ENCODE measurements around the gene CDR2L.
"Not testable (repeated sequence)": the region's sequence is repeated elsewhere in the genome, so short reads cannot be mapped to it uniquely, and the experiment has no call there.

Gene CDR2L

DNA sequence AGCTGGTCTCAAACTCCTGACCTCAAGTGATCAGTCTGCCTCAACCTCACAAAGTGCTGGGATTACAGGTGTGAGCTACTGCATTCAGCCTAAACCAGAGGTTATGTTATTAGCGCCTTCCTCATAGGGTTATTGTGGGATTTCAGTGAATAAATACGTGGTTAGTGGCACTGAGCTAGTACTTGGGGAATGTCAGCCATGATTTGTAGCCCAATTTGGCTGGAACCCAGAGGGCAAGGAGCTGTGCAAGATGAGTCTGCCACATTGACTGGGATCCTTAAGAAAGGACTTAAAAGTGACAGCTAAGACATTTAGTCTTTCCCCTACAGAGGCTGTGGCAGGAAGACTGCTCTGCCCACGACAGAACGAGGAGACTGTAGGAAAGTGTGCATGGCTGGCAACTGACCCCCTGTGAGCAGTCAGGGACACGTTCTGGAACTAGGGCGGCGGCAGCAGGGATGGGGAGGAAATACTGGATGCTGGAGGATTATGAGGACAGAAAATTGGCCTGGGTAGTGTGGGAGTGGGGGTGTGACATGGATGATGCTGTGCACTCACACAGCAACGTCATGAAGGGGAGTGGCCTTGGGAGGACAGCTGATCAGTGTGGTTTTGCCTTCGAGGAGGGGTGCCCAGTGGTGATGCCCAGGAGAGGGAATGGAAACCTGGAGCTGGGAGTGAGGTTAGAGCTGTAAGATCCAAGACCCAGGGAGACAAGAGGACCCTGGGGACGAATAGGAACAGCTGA is 44.7 kb downstream of the CDR2L start:
- H3K4me1 Mint-ChIP-seq (ENCODE audit: low read depth) = peaks cover 45% of the 10 kb centered on the region
- H3K9me3 Mint-ChIP-seq (ENCODE audit: low read depth) = peaks cover 4% of the 10 kb centered on the region
- H3K27me3 Mint-ChIP-seq = no peaks in the 10 kb centered on the region
- H3K36me3 Mint-ChIP-seq = no peaks in the 10 kb centered on the region
- H3K4me3 Mint-ChIP-seq = peak overlapping the region; percentile 86
- peak overlapping the region; percentile 69 for H3K27ac Mint-ChIP-seq

DNA sequence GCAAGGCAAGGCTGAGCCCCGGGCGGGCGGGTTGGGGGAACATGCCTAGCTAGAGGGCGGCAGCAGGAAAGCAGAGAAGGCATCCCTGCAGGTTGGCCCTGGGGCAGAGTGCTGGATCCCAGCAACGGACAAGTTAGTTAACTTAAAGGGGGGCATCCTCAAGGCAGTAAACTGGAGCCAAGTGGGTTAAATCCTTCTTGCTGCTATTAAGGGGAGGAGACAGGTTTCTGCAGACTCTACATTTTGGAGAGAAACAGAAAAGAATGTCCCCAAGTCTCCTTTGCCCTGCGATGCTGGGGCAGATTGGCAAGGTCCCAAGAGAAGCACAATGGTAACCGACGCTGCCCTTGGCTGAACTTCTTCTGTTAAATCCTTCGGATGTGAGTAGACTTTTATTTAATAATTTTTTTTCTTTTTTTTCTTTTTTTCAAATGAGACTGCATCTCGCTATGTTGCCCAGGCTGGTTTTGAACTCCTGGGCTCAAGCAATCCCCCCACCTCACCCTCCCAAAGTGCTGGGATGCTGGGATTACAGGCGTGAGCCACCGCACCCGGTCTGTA is 45.4 kb downstream of the CDR2L start:
- Mint-ChIP-seq H3K36me3 (no peaks in the 10 kb centered on the region), H3K9me3 (ENCODE audit: low read depth) (peaks cover 4% of the 10 kb centered on the region), H3K4me3 (peak overlapping the region; percentile 93), H3K27ac (no peak overlapping the region), H3K4me1 (ENCODE audit: low read depth) (peaks cover 50% of the 10 kb centered on the region), H3K27me3 (no peaks in the 10 kb centered on the region)

DNA sequence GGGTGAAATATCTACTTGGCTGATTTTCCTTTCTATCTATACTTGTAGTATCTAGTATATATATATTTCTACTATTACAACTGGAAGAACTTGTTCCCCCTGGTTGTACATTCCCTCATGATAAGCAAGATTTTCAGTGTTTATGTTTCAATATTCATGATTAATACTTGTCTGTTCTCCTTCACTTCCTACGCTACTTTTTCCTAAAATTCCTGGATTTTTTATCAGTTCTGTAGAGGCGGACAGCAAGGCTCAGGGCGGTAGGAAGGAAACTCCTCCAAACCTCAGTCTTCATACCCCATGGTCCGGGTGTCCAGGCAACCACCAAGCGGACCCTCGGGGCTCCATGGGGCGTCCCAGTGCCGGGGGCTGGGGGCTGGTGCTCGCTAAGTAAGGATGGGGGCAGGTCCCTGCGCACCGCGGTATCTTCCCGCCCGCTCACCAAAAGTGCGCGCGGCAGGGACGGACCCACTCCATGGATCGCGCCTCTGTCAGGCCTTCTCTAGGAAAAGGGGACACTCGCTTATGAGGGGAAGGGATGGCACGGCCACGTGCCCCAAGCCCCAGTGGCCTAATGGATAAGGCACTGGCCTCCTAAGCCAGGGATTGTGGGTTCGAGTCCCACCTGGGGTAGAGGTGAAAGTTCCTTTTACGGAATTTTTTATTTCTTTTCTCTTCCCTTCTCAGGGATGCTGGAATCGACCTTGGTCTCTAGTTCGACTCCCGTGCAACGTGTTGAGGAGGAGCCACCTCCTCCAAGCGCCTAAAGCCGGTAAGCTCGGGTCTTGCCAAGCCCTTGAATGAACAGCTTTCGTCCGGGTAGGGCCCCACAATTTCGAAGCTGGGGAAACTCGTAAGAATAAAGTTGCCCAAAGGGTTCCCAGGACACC is 46.2 kb downstream of the CDR2L start:
- peak overlapping the region; percentile 96 for H3K27ac Mint-ChIP-seq
- no peaks in the 10 kb centered on the region for H3K36me3 Mint-ChIP-seq
- peaks cover 4% of the 10 kb centered on the region for H3K9me3 Mint-ChIP-seq (ENCODE audit: low read depth)
- no peaks in the 10 kb centered on the region for H3K27me3 Mint-ChIP-seq
- H3K4me1 Mint-ChIP-seq (ENCODE audit: low read depth) = peaks cover 50% of the 10 kb centered on the region
- H3K4me3 Mint-ChIP-seq = peak overlapping the region; percentile 93

DNA sequence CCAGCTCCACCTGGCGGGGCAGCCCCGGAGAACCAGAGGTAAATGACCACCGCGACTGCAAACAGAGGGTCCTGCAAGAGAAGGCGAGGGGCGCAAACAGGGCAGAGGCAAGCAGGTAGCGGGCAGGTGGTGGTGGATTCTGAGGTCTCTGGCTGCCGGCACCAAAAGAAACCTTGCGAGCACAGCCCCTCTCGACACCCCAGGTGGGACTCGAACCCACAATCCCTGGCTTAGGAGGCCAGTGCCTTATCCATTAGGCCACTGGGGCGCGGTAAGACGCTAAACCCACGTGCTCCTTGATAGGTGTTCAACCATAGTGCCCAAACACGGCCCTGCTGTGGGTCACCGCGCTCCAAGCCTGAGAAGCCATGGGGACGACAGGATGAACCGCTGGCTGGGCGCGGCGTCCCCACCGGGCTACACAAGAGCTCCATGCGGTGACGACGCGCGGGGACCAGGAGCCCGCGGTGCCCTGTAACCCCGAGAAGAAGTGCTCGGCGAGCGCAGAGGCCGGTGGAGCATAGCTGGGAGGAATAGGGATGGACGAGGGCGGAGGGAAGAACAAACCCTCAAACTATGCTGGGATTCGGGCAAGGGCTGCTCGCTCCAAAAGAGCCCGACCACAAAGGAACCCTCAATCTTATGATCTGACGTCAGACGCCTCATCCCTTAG is 46.9 kb downstream of the CDR2L start:
- peaks cover 3% of the 10 kb centered on the region for H3K36me3 Mint-ChIP-seq
- H3K4me3 Mint-ChIP-seq = peak overlapping the region; percentile 93
- H3K27ac Mint-ChIP-seq = peak overlapping the region; percentile 96

DNA sequence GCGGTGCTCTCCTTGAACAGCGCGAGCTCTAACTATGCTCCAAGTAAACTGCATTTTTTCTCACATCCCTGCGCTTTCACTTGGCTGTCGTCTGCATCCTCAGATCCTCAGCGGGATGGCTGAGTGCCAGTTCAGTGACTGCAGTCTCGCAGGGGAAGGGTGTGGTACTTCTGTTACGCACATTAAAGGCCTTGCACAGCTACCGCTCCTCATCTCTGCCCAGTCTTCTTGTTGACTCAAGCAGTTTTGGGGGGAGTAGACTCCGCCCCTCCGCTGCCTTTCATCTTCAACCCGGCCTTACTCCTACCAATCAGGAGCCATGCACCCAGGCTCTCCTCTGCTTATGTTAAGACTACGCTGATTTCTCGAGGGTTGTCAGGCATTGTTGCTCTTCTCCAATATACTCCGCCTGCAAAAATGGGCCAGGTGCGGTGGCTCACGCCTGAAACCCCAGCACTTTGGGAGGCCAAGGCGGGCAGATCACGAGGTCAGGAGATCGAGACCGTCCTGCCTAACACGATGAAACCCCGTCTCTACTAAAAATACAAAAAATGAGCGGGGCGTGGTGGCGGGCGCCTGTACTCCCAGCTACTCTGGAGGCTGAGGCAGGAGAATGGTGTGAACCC is 49.3 kb downstream of the CDR2L start:
- peak overlapping the region; percentile 85 for H3K4me3 Mint-ChIP-seq
- H3K27me3 Mint-ChIP-seq = no peaks in the 10 kb centered on the region
- peaks cover 3% of the 10 kb centered on the region for H3K36me3 Mint-ChIP-seq
- H3K9me3 Mint-ChIP-seq (ENCODE audit: low read depth) = no peaks in the 10 kb centered on the region
- H3K27ac Mint-ChIP-seq = peak overlapping the region; percentile 87
- H3K4me1 Mint-ChIP-seq (ENCODE audit: low read depth) = peaks cover 48% of the 10 kb centered on the region

More for the DNA sequence above, 46.9 kb downstream of the CDR2L start:
- Mint-ChIP-seq H3K9me3 (ENCODE audit: low read depth) (peaks cover 4% of the 10 kb centered on the region), H3K27me3 (no peaks in the 10 kb centered on the region), H3K4me1 (ENCODE audit: low read depth) (peaks cover 52% of the 10 kb centered on the region)

DNA sequence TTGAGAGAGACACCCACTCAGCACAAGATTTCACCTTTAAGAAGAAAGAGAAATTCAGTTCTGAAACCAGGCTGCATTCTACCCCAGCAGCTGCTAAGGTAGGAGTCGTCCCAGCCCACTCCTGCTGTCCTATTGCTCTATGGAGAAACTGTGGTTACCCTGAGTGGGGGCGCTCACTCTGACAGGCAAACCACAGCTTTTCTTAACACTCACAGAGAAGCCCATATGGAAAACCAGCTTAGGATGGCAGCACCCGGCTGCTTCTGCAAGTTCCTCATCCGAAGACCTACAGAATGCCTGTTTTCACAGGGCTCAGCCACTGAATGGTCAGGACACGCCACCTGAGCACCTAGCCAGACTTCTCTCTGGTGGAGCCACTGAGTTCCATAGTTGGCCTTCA is 51.8 kb downstream of the CDR2L start:
- H3K27ac Mint-ChIP-seq = no peak overlapping the region
- H3K27me3 Mint-ChIP-seq = no peaks in the 10 kb centered on the region
- H3K9me3 Mint-ChIP-seq (ENCODE audit: low read depth) = no peaks in the 10 kb centered on the region
- H3K4me3 Mint-ChIP-seq = no peak overlapping the region
- H3K4me1 Mint-ChIP-seq (ENCODE audit: low read depth) = peaks cover 36% of the 10 kb centered on the region
- H3K36me3 Mint-ChIP-seq = peaks cover 3% of the 10 kb centered on the region

DNA sequence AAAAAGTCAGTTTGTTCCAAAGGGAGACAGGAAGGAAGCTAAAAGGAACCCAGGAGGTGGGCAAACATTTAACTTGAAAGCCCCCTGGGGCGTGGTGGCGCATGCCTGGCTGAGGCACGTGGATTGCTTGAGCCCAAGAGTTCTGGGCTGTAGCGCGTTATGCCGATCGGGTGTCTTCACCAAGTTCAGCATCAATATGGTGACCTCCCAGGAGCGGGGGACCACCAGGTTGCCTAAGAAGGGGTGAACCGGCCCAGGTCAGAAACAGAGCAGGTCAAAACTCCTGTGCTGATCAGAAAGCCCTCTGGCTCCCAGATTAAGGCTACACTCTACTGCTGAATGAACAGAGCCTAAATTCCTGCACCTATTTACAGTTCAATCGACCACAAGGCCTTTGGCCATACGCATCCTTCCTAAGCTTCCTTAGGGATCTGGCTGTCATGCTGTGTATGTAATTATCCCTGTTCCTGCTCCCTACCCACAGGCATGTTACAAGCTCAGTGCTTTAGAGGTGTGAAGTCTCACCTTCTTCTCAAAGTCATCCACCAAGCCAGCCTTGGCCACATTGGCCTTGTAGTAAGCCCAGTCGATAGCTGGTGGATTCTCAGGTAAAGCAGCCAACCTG is 54.3 kb downstream of the CDR2L start:
- Mint-ChIP-seq H3K4me1 (ENCODE audit: low read depth) (peaks cover 33% of the 10 kb centered on the region), H3K9me3 (ENCODE audit: low read depth) (no peaks in the 10 kb centered on the region)

DNA sequence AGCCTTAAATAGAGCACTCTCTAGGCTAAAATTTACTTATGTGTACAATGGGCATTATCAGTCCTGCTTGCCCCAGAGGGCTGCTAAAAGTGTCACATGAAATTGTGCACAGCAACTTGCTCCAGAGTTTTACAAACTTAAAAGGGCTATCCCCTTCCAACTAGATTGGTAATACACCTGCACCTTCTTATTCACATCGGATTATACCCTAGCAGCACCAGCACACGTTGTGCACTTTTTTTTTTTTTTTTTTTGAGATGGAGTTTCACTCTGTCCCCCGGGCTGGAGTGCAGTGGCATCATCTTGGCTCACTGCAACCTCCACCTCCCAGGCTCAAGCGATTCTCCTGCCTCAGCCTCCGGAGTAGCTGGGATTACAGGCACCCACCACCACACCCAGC is 56.4 kb downstream of the CDR2L start:
- H3K4me1 Mint-ChIP-seq (ENCODE audit: low read depth) = peaks cover 37% of the 10 kb centered on the region
- H3K4me3 Mint-ChIP-seq; H3K36me3 Mint-ChIP-seq; H3K27ac Mint-ChIP-seq; H3K27me3 Mint-ChIP-seq; H3K9me3 Mint-ChIP-seq (ENCODE audit: low read depth): not testable (repeated sequence)

More for the DNA sequence above, 54.3 kb downstream of the CDR2L start:
- Mint-ChIP-seq H3K27ac (no peak overlapping the region), H3K27me3 (no peaks in the 10 kb centered on the region), H3K4me3 (no peak overlapping the region), H3K36me3 (peaks cover 5% of the 10 kb centered on the region)

DNA sequence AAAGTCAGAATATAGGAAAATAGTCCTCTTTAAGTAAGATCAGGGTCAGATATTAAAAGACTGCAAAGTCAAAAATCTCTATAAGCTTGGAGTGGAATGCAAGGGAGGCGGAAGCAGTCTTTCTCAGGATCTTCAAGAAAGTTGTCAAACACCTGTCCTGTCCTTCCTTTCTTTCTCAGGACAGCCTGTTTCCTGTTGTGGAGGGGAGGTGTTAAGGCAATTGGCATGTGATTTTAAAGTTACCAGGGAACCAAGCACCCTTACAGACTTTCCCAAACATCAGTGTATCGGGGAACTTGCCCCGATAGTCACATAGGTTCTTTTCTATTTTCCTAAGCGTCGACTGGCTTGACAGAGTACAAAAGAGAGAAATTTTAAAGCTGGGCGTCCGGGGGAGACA is 57.3 kb downstream of the CDR2L start:
- H3K36me3 Mint-ChIP-seq = peaks cover 2% of the 10 kb centered on the region
- H3K27me3 Mint-ChIP-seq = no peaks in the 10 kb centered on the region
- peaks cover 43% of the 10 kb centered on the region for H3K4me1 Mint-ChIP-seq (ENCODE audit: low read depth)
- H3K4me3 Mint-ChIP-seq = peak overlapping the region; percentile 97
- H3K27ac Mint-ChIP-seq = peak overlapping the region; percentile 22
- H3K9me3 Mint-ChIP-seq (ENCODE audit: low read depth) = no peaks in the 10 kb centered on the region

DNA sequence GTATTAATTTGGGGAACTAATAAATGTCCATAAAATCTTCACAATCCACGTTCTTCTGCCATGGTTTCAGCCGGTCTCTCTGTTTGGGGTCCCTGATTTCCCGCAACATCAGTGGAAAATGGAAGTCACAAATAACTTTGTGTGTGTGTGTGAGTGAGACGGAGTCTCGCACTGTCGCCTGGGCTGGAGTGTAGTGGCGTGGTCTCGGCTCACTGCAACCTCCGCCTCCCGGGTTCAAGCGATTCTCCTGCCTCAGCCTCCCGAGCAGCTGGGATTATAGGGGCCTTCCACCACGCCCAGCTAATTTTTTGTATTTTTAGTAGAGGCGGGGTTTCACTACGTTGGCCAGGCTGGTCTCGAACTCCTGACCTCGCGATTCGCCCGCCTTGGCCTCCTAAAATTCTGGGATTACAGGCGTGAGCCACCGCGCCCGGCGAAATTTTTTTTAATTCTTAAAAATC is 58.5 kb downstream of the CDR2L start:
- H3K9me3 Mint-ChIP-seq (ENCODE audit: low read depth); H3K36me3 Mint-ChIP-seq: not testable (repeated sequence)
- H3K4me3 Mint-ChIP-seq = peak overlapping the region; percentile 97

DNA sequence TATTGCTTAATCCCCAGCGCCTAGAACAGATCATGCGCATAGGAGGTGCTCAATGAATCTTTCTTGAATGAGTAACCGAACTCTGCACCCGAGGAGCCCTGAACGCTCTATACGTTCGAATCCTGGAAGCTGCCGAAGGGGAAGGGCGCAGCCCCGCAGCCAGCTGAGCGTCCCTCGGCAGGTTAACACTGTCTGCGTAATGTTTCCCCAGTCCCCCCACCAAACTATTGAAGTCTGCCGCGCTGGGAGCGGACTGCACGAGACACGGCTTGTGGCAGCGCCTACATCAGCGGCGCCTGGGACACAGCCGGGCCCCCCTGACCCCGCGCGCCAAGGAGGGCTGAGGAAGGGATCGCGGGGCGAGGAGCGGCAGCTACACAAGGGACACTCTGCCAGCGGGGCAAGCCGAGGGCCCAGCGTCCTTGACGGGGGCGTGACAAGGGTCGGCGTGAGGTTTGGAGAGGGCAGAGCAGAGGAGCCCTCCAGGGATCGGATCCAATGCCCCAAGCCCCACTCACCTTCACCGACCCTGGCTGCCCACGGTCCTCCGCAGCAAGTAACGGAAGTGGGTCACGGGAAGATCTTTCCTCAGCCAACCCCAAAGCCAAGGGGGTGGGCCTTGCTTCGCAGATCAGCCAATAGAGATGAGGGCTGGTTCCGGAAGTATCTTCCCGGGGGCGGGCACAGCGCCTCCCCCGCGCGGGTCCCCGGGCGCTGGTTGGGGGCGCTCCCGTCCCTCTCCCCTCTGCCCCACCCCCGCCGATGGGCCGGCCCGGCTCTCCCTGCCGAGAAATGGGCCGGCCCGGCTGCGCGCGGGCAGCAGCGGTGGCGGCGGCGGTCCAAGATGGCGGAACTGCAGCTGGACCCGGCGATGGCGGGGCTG is 59.2 kb downstream of the CDR2L start, which contains the start of the genes ATP5PD and KCTD2:
Gene ATP5PD (minus strand): TSS at position 563 of the 883 bp plus-strand sequence. CDS start 4,319 bp downstream, outside the sequence.
Gene KCTD2 (plus strand): TSS at position 819 of the 883 bp plus-strand sequence. CDS start 26 bp downstream, at position 845.
- Mint-ChIP-seq H3K27me3 (no peaks in the 10 kb centered on the region), H3K9me3 (ENCODE audit: low read depth) (no peaks in the 10 kb centered on the region), H3K36me3 (peaks cover 4% of the 10 kb centered on the region), H3K27ac (peak within 1 kb of the TSS; percentile 96), H3K4me1 (ENCODE audit: low read depth) (peaks cover 47% of the 10 kb centered on the region), H3K4me3 (peak within 1 kb of the TSS; percentile 98)

More for the DNA sequence above, 58.5 kb downstream of the CDR2L start:
- not testable (repeated sequence) for H3K27me3 Mint-ChIP-seq
- Mint-ChIP-seq H3K27ac (peak overlapping the region; percentile 96), H3K4me1 (ENCODE audit: low read depth) (peaks cover 45% of the 10 kb centered on the region)

DNA sequence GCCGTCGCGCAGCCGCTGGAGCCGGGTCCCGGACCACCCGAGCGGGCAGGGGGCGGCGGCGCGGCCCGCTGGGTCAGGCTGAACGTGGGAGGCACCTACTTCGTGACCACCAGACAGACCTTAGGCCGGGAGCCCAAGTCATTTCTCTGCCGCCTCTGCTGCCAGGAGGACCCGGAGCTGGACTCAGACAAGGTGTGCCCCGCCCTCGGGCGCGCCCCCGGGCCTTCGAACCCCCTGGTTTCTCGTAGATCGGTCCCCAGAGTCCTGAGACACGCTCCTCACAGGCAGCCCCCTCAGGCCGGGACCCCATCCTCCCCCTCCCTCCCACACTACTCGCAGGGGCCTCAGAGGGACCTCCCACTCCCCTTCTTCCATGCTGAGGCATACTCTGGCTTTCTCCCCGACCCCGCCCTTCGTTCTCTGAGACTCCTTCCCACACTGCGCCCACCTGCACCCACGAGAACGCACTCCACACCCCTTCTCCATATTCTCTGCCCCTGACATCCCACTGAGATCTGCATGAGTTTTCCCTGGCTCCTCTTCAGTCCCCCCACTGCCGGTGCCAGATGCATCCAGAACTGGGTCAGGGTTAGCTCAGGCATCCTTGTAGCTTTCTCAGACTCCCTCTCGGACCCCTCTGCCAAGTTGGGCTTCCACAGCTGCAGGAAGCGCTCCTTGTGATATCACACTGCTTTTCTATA is 60.1 kb downstream of the CDR2L start:
- peaks cover 45% of the 10 kb centered on the region for H3K4me1 Mint-ChIP-seq (ENCODE audit: low read depth)

More for the DNA sequence above, 60.1 kb downstream of the CDR2L start:
- H3K9me3 Mint-ChIP-seq (ENCODE audit: low read depth) = no peaks in the 10 kb centered on the region
- H3K36me3 Mint-ChIP-seq = peaks cover 5% of the 10 kb centered on the region
- peak overlapping the region; percentile 92 for H3K27ac Mint-ChIP-seq
- H3K4me3 Mint-ChIP-seq = peak overlapping the region; percentile 98
- no peaks in the 10 kb centered on the region for H3K27me3 Mint-ChIP-seq

Data from activated naive CD8-positive, alpha-beta T cell (primary cell).